Fibroblast of gingiva (primary cell): ENCODE data around the gene CLCA4.
A peak's percentile ranks its signal among the peaks of the same experiment; 100 is the strongest.
"Not testable (repeated sequence)": the region's sequence is repeated elsewhere in the genome, so short reads cannot be mapped to it uniquely, and the experiment has no call there.

Experiments used
- DNase-seq: peaks from one replicate; pipeline ENCODE4 v3.0.0-alpha.2; 2011; ENCODE audit warnings: low read depth

Gene CLCA4, protein sequence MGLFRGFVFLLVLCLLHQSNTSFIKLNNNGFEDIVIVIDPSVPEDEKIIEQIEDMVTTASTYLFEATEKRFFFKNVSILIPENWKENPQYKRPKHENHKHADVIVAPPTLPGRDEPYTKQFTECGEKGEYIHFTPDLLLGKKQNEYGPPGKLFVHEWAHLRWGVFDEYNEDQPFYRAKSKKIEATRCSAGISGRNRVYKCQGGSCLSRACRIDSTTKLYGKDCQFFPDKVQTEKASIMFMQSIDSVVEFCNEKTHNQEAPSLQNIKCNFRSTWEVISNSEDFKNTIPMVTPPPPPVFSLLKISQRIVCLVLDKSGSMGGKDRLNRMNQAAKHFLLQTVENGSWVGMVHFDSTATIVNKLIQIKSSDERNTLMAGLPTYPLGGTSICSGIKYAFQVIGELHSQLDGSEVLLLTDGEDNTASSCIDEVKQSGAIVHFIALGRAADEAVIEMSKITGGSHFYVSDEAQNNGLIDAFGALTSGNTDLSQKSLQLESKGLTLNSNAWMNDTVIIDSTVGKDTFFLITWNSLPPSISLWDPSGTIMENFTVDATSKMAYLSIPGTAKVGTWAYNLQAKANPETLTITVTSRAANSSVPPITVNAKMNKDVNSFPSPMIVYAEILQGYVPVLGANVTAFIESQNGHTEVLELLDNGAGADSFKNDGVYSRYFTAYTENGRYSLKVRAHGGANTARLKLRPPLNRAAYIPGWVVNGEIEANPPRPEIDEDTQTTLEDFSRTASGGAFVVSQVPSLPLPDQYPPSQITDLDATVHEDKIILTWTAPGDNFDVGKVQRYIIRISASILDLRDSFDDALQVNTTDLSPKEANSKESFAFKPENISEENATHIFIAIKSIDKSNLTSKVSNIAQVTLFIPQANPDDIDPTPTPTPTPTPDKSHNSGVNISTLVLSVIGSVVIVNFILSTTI

GRCh38 chr1:86546787-86547221, at the start of gene CLCA4:
TSS of gene CLCA4 (plus strand) at chr1:86547078. CDS start at chr1:86547120, 42 bp downstream.
- no peak for DNase-seq

DNA sequence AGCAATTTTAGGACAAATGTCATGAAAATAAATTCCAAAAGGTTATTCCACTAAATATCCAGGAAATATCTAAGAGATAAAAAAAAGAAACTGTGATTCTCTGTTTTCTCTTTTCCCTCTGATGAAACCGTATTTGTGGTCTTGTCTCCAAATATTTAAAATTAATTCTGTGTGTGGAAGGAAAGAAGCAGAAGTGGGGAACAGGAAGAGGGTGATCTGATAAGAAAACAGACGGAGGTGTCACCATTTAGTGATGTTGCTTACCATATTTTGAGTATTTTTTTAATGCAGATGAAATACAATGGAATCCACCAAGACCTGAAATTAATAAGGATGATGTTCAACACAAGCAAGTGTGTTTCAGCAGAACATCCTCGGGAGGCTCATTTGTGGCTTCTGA, 48.6 kb upstream of the CLCA4 start:
- no peak for DNase-seq

- no peak for DNase-seq
Measured at GRCh38 chr1:86499987-86500593, 46.8 kb upstream of the CLCA4 start.

- DNase-seq, result no peak
Measured at GRCh38 chr1:86500714-86501113, 46.2 kb upstream of the CLCA4 start.

DNA sequence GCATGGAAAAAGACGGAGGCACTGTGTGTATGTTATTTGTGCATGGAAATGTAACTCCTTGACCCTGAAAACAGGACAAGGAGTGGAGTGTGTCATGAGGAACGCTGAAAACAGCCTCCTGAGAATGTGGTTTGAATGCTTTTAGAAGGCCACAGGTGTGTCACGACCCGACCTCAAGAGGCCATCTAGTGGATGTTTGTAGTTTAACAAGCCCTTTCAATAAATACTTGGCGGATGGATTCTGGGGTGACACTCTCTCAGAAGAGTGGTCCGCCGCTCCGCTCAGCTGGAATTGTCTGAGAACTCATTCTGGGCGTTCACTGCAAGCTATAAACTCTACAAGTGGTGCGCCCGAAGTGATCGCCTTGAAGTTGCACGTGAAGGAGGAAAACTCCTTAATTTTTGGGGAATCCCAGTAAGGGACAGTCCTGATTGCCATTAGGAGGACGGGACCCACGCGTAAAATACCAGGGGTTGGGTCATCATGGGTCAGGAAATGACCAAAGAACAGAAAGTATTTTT, 44.7 kb upstream of the CLCA4 start:
- DNase-seq, result not testable (repeated sequence)

DNA sequence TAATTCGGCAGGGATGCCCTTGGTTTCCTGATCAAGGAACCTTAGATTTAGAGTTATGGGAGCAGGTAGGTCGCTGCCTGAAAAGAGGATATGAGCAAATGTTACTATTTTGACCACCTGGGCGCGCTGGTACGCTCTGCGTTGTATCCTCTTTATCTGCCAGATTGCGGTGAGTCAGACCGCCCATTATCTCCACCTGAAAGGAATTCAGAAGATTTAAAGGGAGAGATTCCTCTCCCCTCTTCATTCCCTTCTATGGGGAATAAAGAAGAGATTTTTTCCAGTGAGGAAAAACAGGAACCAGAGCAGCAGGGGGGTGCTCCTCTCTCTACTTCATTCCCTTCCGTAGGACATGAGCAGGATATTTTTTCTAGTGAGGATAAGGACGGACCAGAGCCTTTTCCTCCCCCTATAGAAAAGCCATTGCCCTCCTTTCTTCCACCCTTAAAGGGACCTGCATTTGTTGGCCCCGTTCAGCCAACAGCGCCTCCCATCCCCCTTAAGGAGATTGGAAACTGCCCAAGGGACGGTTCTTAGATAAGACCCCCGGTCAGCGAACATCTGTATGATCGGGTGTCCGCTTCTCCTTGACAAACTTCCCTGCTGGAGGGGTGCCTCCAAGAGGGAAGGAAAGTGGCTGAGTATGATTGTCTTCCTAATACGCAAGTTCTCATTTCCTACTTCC, 44.0 kb upstream of the CLCA4 start:
- DNase-seq, result no peak

DNA sequence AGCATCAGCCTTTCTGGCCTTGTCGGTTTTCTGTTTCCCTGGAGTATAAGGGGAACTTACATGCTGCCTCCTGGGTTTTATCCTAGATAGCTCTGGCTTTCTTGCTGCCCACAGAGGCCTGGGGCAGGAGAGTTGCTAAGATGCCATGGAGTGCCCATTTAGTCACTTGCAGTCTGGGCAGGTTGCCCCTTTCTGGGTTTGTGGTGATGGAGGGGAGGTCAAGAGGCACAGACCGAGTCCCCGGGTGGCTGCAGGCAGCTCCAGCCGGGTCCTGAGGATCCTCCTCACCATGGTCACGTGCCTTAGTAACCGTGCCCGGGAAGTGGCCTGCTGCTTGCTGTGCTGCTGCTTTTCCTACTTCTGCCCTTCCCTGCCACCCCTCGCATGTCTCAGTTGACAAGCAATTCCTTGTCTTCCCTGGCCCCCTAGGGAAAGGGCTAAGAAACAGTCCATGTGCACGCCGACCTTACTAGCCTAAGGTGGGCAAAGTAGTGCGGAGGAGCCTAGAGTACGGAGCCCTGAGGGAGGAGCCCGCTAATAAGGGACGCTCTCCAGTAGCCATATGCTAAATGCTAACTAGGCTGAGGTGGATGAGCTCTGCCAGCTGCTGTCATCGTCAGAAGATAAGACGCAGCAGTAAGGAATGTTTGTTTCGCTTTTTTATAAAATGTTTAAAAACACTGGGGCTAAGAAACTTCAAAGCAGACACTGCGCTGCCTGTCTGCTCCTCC, 43.3 kb upstream of the CLCA4 start:
- DNase-seq, result no peak

- DNase-seq, result no peak
Measured at GRCh38 chr1:86504137-86504479, 42.8 kb upstream of the CLCA4 start.

GRCh38 chr1:86504895-86505563, 41.8 kb upstream of the CLCA4 start:
- no peak for DNase-seq

GRCh38 chr1:86505564-86505902, 41.3 kb upstream of the CLCA4 start:
- peak; percentile 20 for DNase-seq

DNA sequence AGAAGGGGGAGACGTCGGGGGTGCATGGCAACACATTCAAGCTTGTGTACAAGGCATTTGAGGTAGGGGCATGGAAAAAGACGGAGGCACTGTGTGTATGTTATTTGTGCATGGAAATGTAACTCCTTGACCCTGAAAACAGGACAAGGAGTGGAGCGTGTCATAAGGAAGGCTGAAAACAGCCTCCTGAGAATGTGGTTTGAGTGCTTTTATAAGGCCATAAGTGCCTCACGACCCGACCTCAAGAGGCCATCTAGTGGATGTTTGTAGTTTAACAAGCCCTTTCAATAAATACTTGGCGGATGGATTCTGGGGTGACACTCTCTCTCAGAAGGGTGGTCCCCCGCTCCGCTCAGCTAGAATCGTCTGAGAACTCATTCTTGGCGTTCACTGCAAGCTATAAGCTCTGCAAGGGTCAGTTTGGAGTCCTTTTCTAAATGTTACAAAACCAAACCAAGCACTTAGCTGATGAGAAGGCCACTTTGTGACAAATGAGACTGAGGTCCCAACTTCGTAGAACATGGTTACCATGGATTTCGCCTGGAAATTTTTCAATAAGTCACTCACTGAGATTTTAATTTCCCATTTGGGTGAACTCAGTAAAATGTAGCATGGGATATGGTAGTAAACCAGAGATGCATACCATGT, 38.8 kb upstream of the CLCA4 start:
- peak; percentile 40 for DNase-seq

DNA sequence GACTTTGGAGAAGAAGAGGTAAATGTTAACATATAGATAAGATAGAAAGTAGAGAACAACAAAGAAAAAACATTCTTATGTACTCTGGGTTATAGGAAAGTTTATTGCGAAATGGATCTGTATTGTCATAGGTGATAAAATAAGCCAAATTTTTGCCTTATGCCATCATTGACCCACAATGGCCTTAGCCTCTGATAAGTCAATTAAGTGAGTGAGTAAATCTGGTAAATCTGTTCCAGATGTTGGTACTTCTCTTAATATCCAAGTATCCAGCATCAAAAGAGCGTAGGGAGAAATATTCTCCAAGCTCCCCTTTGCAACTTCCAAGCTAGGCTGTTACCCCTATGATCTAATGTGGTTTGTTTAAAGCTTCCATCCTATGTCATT, 38.3 kb upstream of the CLCA4 start:
- DNase-seq, result no peak

GRCh38 chr1:86515597-86515996, 31.3 kb upstream of the CLCA4 start:
- no peak for DNase-seq

- no peak for DNase-seq
Measured at GRCh38 chr1:86516335-86516734, 30.5 kb upstream of the CLCA4 start.

DNA sequence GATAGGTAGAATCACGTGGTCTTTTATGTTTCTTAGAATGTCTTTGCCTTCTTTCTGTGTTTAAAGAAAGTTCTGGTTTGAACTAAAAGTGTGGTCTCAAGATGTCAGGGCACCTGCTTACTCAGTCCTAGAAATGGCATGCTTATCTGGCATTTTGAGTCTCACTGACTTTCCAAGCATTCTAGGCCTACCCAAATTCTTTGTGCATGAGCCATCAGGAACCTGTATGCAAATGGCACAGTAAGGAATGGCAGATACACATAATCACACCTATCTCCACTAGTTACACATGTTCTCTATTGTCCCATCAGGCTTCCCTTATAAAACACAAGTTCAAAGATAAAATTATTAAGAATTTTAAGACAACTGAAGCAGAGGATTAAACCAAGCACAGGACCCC, 29.5 kb upstream of the CLCA4 start:
- DNase-seq, result no peak

- DNase-seq, result no peak
Measured at GRCh38 chr1:86520789-86521521, 25.9 kb upstream of the CLCA4 start.

DNA sequence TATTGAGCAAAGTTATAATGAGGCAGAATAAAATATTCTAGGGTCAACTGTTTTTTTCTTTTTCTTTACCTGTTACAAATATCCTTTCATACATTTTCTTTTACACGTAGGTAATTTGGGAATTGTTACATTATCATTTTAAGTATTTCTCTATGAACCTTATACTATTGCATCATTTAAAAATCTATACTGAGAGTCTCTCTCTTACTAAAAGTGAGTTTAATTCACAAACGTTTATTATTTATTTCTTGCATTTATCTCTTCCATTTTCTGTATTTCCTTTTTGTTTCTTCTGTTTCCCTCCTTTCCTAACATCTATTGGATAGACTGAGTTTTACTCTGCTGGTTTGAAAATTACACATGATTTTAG, 25.4 kb upstream of the CLCA4 start:
- no peak for DNase-seq

DNA sequence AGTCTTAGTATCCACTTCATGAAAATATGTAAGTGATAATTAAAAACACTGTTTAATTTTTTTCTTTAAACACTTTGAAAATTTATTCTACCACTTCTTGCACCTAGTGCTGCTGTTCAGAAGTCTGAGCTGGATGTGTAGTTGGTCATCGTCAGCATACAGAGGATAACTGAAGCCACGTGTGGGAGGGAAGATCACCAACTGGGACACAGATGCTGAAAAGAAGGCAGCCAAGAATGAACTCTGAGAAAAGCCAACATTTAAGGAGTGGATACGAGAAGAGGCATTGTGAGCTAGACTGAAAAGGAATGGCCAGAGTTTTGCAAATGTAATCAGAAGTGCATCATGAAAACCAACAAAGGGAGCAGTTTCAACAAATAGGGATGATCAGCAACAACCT, 24.6 kb upstream of the CLCA4 start:
- DNase-seq, result peak; percentile 7

GRCh38 chr1:86523670-86524354, 23.1 kb upstream of the CLCA4 start:
- DNase-seq, result no peak
